ENCODE measurements around the gene WNK2. TPM values are rescaled to one million over a fixed set of nuclear protein-coding genes. Genes with fewer than 3 reads are reported as not detected.
"Not testable (repeated sequence)": the region's sequence is repeated elsewhere in the genome, so short reads cannot be mapped to it uniquely, and the experiment has no call there.

Gene WNK2
- total RNA-seq, 1 donor from 2014 or later: 0.06 TPM

DNA sequence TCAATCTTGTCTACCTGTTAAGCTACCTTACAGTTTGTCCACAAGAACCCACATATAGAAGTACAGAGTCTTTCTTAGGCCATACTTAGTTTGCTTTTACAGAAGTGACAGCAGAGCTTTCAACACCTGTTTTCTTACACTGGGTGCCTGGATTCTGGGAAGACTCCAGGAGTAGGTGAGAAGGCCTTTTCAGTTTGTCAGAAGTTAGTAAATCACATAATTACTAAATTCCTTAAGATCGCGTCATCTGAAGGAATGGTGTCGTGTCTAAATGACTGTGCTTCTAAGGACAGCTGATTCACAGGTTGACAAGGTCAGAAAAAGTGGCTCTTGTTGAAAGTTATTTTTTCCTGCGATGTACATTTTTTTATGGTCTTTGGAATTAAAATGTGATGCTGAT lies 170.5 kb downstream of the WNK2 start:
- no peak for DNase-seq (ENCODE audit: extremely low read depth, low read depth, low spot score)

DNA sequence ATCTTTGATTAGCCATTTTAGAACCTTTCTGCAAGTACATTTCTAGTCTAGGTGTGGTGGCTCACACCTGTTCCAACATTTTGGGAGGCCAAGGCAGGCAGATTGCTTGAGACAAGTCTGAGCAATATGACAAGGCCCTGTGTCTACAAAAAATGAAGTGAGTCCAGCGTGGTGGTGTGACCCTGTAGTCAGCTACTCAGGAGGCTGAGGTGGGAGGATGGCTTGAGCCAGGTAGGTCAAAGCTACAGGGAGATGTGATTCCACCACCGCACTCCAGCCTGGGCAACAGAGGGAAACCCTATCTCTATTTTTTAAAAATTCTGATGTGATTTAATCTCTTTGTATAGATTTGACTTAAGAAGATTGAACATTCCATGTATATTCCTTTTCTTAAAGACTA lies 171.9 kb downstream of the WNK2 start:
- no peak for DNase-seq (ENCODE audit: extremely low read depth, low read depth, low spot score)

DNA sequence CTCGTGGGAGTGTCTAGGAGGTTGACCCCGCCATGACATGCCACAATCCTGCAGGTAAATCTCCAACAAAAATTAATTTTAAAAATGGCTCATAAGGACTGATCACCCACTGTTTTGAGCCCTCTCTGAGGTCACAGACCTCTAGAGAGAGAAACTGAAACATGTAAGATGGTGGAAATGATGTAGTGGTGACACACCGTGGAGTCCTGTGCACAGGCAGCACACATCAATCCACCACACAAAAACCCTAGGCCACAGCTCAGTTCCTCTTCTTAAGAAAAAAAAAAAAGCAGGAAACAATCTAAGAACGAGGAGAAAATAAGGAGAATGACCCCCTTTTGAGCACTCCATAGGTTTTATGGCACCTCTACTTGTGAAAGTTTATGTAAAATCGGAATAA lies 173.7 kb downstream of the WNK2 start:
- no peak for DNase-seq (ENCODE audit: extremely low read depth, low read depth, low spot score)

DNA sequence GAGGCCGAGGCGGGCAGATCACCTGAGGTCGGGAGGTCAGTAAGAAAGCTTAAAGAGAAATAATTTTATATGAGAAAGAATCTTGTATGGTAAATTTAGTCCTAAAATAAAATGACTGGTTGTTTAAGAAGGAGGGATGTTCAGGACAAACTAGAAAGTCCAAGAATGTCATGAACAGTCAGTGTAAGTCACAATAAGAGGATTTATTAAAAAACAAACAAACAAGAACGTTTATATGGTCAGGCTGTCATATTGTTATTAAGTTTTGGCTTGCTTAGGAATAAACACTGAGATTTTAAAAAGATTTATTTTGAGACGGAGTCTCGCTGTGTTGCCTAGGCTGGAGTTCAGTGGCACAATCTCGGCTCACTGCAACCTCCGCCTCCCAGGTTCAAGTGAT lies 176.0 kb downstream of the WNK2 start:
- not testable (repeated sequence) for DNase-seq (ENCODE audit: extremely low read depth, low read depth, low spot score)

DNA sequence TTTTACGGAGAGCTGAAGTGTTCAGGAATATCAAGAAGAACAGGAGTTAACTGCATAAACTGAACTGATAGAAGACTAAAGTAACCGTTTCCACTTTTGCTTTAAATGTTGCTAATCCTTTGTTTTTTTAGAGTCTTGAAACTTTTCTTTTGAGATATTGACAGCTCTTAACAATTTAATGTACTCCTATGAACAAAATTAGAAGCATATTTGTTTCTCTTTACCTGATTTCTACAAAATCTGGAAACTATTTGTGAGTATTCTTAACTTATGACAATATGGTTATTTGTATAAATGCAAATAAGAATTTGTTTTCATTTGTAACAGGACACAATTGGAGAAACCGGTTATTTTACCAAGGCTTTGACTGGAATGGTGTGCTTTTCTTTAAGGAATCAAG lies 178.1 kb downstream of the WNK2 start:
- DNase-seq (ENCODE audit: extremely low read depth, low read depth, low spot score): no peak

DNA sequence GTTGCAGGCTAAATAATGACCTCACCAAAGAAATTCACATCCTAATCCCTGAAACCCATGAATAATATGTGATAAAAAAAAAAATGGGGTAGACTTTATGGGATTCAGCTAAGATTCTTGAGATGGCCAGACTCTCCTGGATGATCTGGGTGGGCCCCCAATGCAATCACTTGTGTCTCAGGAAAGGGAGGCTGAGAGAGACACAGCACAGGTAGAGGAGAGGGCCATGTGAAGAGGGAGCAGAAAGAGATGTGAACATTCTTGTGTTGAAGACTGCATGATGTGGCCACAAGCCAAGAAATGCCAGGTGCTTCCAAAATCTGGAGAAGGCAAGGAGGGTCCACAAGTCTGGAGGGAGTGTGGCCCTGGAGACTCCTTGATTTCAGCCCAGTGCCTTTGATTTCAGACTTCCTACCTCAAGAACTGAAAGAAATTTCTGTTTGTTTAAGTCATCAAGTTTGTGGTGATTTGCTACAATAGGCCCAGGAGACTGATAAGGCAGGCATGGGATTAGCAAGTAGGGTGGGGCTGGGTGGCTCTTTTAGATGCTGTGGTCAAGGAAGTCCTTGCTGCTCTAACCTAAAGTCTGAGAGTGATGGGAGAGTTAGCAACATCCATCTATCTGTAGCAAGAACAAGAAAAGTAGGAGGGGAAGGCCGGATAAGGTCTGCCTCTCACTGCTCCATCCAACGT lies 180.9 kb downstream of the WNK2 start:
- DNase-seq (ENCODE audit: extremely low read depth, low read depth, low spot score): no peak

DNA sequence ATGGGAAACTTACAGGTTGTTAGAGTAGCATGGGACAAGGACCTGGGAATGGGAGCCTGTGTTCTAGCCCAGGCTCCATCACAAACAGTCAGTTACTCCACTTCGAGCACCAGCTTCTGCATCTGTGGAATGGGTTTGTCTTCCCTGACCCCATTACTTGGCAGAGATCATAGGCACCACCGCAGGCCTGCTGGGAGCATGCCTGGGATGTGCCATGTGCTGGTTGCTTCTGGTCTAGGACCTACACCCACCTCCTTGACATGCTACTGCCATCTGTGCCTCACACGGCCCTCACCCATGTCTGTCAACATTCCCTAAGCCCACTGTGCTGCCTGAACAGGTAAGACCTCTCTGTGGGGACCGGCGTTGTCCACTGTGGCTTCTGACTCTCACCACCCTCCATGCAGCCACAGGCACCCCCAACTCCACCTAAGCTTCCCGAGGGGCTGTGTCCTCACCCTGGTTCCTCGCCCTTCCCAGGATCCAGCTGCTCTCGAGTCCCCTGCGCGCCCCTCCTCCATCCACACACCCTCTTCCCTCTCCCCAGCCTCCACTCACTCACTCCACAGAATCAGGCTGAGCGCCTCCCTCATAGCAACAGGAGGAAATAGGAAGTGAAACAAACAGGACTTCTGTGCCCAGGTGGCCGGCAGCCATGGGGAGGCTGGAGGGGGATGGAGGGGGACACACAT lies 181.6 kb downstream of the WNK2 start:
- DNase-seq (ENCODE audit: extremely low read depth, low read depth, low spot score): no peak

DNA sequence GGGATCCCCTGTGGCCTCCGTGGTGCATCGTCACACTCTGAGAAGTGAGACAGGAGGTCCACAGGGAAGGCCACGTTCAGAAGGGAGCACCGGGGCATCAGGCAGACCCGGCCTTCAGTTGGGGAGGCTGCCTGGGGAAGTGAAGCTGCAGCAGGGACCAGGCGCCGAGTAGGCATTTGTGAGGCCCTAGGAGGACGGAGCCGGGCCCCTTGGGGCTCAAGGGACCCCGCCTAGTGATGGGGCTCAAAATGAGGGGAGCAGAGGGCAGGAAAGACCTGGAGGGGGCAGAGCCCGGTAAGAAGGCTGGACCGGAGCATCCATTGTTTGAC lies 182.1 kb downstream of the WNK2 start:
- DNase-seq (ENCODE audit: extremely low read depth, low read depth, low spot score): no peak

DNA sequence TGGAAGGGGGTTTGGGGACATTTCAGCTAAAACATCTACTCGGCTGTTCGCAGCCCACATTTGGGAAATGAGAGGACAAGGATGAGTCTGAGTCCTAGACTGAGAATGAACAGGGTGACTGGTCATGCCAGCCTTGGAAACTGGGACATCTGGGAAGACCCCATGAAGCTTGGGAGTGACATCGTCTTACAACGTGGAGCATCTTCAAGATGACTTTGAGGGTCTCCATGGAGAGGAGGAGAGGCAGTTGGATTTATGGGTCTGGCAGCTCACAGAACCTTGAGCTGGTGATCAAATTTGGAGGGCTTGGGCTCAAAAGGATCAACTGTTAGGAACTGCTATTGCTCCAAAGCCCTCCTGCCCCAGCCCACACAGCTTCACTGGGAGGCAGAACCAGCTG lies 182.5 kb downstream of the WNK2 start:
- not testable (repeated sequence) for DNase-seq (ENCODE audit: extremely low read depth, low read depth, low spot score)

DNA sequence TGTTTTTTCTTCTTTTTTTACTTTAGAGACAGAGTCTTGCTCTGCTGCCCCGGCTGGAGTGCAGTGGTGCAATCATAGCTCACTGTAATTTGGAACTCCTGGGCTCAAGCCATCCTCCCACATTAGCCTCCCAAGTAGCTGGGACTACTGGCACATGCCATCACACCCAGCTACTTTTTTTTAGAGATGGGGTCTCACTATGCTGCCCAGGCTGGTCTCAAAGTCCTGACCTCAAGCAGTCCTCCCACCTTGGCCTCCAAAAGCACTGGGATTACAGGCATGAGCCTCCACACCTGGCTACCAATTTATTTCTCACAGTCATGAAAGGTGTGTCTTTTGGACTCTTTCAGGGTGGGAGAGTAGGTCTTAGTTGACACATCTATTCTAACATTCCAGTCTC lies 184.5 kb downstream of the WNK2 start:
- no peak for DNase-seq (ENCODE audit: extremely low read depth, low read depth, low spot score)

DNA sequence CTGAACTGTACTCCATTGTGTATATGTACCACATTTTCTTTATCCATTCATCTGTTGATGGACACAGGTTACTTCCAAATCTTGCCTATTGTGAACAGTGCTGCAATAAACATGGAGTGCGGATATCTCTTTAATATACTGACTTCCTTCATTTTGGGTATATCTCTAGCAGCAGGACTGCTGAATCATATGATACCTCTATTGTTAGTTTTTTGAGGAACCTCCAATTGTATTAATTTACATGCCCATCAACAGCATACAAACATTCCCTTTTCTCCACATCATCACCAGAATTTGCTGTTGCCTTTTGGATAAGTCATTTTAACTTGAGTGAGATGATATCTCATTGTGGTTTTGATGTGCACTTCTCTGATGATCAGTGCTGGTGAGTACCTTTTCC lies 185.7 kb downstream of the WNK2 start:
- DNase-seq (ENCODE audit: extremely low read depth, low read depth, low spot score): no peak

Other genes with a start within 250 kb of the WNK2 start
- not detected in 2 replicates for gene FGD3, start 236.6 kb upstream of the WNK2 start, total RNA-seq
- gene SUSD3, start 125.4 kb upstream of the WNK2 start, total RNA-seq: not detected in 2 replicates
- gene CARD19, start 87.9 kb upstream of the WNK2 start, total RNA-seq: 97.3 and 133 TPM in 2 replicates
- gene NINJ1, start 49.9 kb upstream of the WNK2 start, total RNA-seq: 150 and 154 TPM in 2 replicates

All from glomerular endothelial cell (primary cell).